Measurements from ENCODE around the gene KAZN. TPM values are rescaled to one million over a fixed set of nuclear protein-coding genes. Genes with fewer than 3 reads are reported as not detected.
A peak's percentile ranks its signal among the peaks of the same experiment; 100 is the strongest.

Gene KAZN
- total and polyA plus RNA-seq, 8 donors: 1.2 to 50.7 (median 6.8) TPM

GRCh38 chr1:14968251-14968851 lies 369.9 kb downstream of the KAZN start:
- WGBS, 5 donors: 53 to 68% (median 67%) methylated on average over 15 of the region's 15 CpGs
- intact Hi-C loops (cut with DNase I; ENCODE audit: low total_unique reads): no loop called here
- H3K9me3 ChIP-seq: peaks cover 0 to 2% (median 0%) of the 10 kb centered on the region in 4 donors
- TF ChIP-seq CTCF (IDR thresholded peaks at IDR 0.05) (no peak), POLR2AphosphoS5 (IDR thresholded peaks at IDR 0.05) (peak in 1 of 3 donors; percentile 44)
- peak overlapping the region in 4 of 5 donors; percentile 35 to 68 (median 52) for H3K27ac ChIP-seq
- peak in 1 of 2 donors; percentile 67 for DNase-seq
- H3K36me3 ChIP-seq: no peaks in the 10 kb centered on the region
- H3K4me3 ChIP-seq: no peak overlapping the region
- peaks cover 0 to 37% (median 26%) of the 10 kb centered on the region in 4 donors for H3K4me1 ChIP-seq
- no peaks in the 10 kb centered on the region for H3K27me3 ChIP-seq

GRCh38 chr1:14969006-14969405 lies 370.5 kb downstream of the KAZN start:
- H3K36me3 ChIP-seq: no peaks in the 10 kb centered on the region
- H3K27me3 ChIP-seq: no peaks in the 10 kb centered on the region
- H3K4me3 ChIP-seq: no peak overlapping the region
- peak in 1 of 2 donors; percentile 51 for DNase-seq
- intact Hi-C loops (cut with DNase I; ENCODE audit: low total_unique reads): no loop called here
- TF ChIP-seq POLR2A (IDR thresholded peaks at IDR 0.05): no peak
- H3K4me1 ChIP-seq: peaks cover 0 to 37% (median 26%) of the 10 kb centered on the region in 4 donors
- H3K9me3 ChIP-seq: peaks cover 0 to 9% (median 2%) of the 10 kb centered on the region in 4 donors
- peak overlapping the region in 4 of 5 donors; percentile 35 to 68 (median 52) for H3K27ac ChIP-seq
- WGBS, 5 donors: 79 to 86% (median 82%) methylated on average over 5 to 7 of the region's 7 CpGs

GRCh38 chr1:14970115-14970798 lies 371.8 kb downstream of the KAZN start:
- Histone ChIP-seq H3K4me1 (peaks cover 0 to 42% (median 26%) of the 10 kb centered on the region in 4 donors), H3K4me3 (no peak overlapping the region), H3K27me3 (no peaks in the 10 kb centered on the region), H3K9me3 (peaks cover 0 to 11% (median 3%) of the 10 kb centered on the region in 4 donors), H3K36me3 (no peaks in the 10 kb centered on the region), H3K27ac (peak overlapping the region in 2 of 5 donors; percentile 13 to 54)
- 66 to 73% (median 70%) methylated on average over 16 of the region's 16 CpGs for WGBS, 5 donors
- no peak for TF ChIP-seq POLR2A (IDR thresholded peaks at IDR 0.05)
- TF ChIP-seq POLR2AphosphoS5 (IDR thresholded peaks at IDR 0.05): no peak
- TF ChIP-seq CTCF (IDR thresholded peaks at IDR 0.05): no peak
- TF ChIP-seq EP300 (IDR thresholded peaks at IDR 0.05): no peak
- DNase-seq: peak; percentile 51 to 65
- intact Hi-C loops (cut with DNase I; ENCODE audit: low total_unique reads): no loop called here

DNA sequence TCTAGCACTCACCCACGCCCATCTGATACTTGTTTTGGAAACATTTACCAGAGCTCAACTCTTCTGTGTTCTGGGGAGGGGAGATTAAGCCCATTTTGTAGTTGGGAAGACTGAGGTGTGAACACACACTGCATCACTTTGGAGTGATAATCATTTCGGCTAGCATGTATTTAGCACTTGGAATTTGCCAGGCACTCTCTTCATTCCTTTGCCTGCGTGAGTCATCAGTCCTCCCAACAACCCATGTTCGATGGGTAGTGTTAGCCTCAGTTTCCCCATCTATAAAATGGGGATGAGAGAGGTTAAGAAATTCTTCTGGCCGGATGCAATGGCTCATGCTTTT lies 372.3 kb downstream of the KAZN start:
- peaks cover 0 to 42% (median 26%) of the 10 kb centered on the region in 4 donors for H3K4me1 ChIP-seq
- no peak for DNase-seq
- TF ChIP-seq POLR2AphosphoS5 (IDR thresholded peaks at IDR 0.05): no peak
- no peak for TF ChIP-seq POLR2A (IDR thresholded peaks at IDR 0.05)
- no peak for TF ChIP-seq EP300 (IDR thresholded peaks at IDR 0.05)
- no peak for TF ChIP-seq CTCF (IDR thresholded peaks at IDR 0.05)
- no peaks in the 10 kb centered on the region for H3K36me3 ChIP-seq
- peak overlapping the region in 2 of 5 donors; percentile 13 to 54 for H3K27ac ChIP-seq
- H3K4me3 ChIP-seq: no peak overlapping the region
- intact Hi-C loops (cut with DNase I; ENCODE audit: low total_unique reads): no loop called here
- no peaks in the 10 kb centered on the region for H3K27me3 ChIP-seq
- WGBS, 5 donors: 73 to 86% (median 83%) methylated on average over 5 of the region's 5 CpGs
- H3K9me3 ChIP-seq: peaks cover 0 to 11% (median 3%) of the 10 kb centered on the region in 4 donors
